HFFc6 (cell line): ENCODE results near the gene ZNF440. TPM values are rescaled to one million over a fixed set of nuclear protein-coding genes. Genes with fewer than 3 reads are reported as not detected.
"Not testable (repeated sequence)": the region's sequence is repeated elsewhere in the genome, so short reads cannot be mapped to it uniquely, and the experiment has no call there.

ENCODE experiments used
- DNase-seq: peaks from one replicate; pipeline ENCODE4 v3.0.0-alpha.2; 2018
- H3K27ac Mint-ChIP-seq: 2 replicates; pipeline ENCODE4 v1.8.0; 2020; ENCODE audit warnings: mild to moderate bottlenecking, mixed read lengths
- H3K27me3 Mint-ChIP-seq: 2 replicates; pipeline ENCODE4 v1.8.0; 2021; ENCODE audit warnings: mild to moderate bottlenecking, moderate library complexity, mixed read lengths; ENCODE audit not compliant: insufficient read depth
- H3K36me3 Mint-ChIP-seq: 2 replicates; pipeline ENCODE4 v1.8.0; 2021; ENCODE audit warnings: low read depth, mixed read lengths
- H3K4me1 Mint-ChIP-seq: 2 replicates; pipeline ENCODE4 v1.8.0; 2020; ENCODE audit warnings: low read depth, mixed read lengths
- H3K4me3 Mint-ChIP-seq: 2 replicates; pipeline ENCODE4 v1.8.0; 2020; ENCODE audit warnings: mild to moderate bottlenecking, moderate library complexity, mixed read lengths
- H3K9me3 Mint-ChIP-seq: 2 replicates; pipeline ENCODE4 v1.8.0; 2020; ENCODE audit warnings: mild to moderate bottlenecking, mixed read lengths
- total RNA-seq, 6 experiments: library from RNA; stranded (reverse); fragmentation: NEBNext Ultra II Directional; extraction: Animal tissue kit (Norgen Biotek cat#: 25700); gene quantifications; 2 replicates in 1 of 6; 3 replicates in 5 of 6; pipeline ENCODE4 v1.2.3, GENCODE V29; 2021
- TF ChIP-seq, protein P1 (sequence below): fragments of 200-600 bp; sonication (generic); IDR thresholded peaks from 2 replicates; pipeline ENCODE4 v1.5.0; 2021; ENCODE audit warnings: antibody characterized with exemption, mild to moderate bottlenecking

Gene ZNF440
- total RNA-seq, 6 experiments from 2014 or later: 4.9 to 7.7 (median 6.6) TPM

DNA sequence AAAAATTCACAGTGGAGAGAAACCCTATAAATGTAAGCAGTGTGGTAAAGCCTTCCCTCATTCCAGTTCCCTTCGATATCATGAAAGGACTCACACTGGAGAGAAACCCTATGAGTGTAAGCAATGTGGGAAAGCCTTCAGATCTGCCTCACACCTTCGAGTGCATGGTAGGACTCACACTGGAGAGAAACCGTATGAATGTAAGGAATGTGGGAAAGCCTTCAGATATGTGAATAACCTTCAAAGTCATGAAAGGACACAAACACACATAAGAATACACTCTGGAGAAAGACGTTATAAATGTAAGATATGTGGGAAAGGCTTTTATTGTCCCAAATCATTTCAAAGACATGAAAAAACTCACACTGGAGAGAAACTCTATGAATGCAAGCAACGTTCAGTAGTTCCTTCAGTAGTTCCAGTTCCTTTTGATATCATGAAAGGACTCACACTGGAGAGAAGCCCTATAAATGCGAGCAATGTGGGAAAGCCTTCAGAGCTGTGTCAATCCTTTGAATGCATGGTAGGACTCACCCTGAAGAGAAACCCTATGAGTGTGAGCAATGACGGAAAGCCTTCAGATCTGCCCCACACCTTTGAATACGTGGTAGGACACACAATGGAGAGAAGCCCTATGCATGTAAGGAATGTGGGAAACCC, 18.3 kb downstream of the ZNF440 start:
- Mint-ChIP-seq H3K27me3 (no peaks in the 10 kb centered on the region; the same call in 1 of the 2 replicates), H3K4me3 (no peak overlapping the region; the same call in 1 of the 2 replicates), H3K4me1 (no peaks in the 10 kb centered on the region), H3K36me3 (peaks cover 81% of the 10 kb centered on the region), H3K9me3 (peaks cover 93% of the 10 kb centered on the region), H3K27ac (no peak overlapping the region)
- no peak for DNase-seq
- TF ChIP-seq, protein P1, sequence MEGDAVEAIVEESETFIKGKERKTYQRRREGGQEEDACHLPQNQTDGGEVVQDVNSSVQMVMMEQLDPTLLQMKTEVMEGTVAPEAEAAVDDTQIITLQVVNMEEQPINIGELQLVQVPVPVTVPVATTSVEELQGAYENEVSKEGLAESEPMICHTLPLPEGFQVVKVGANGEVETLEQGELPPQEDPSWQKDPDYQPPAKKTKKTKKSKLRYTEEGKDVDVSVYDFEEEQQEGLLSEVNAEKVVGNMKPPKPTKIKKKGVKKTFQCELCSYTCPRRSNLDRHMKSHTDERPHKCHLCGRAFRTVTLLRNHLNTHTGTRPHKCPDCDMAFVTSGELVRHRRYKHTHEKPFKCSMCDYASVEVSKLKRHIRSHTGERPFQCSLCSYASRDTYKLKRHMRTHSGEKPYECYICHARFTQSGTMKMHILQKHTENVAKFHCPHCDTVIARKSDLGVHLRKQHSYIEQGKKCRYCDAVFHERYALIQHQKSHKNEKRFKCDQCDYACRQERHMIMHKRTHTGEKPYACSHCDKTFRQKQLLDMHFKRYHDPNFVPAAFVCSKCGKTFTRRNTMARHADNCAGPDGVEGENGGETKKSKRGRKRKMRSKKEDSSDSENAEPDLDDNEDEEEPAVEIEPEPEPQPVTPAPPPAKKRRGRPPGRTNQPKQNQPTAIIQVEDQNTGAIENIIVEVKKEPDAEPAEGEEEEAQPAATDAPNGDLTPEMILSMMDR: no peak

DNA sequence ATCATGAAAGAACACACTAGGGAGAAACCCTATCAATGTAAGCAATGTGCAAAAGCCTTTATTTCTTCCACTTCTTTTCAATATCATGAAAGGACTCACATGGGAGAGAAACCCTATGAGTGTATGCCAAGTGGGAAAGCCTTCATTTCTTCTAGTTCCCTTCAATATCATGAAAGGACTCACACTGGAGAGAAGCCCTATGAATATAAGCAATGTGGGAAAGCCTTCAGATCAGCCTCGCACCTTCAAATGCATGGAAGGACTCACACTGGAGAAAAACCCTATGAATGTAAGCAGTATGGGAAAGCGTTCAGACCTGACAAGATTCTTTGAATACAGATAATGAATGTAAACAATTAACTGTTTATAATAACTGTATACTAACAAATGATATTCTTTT, 19.5 kb downstream of the ZNF440 start:
- TF ChIP-seq, protein P1: no peak
- Mint-ChIP-seq H3K4me1 (no peaks in the 10 kb centered on the region), H3K27me3 (no peaks in the 10 kb centered on the region; the same call in 1 of the 2 replicates), H3K9me3 (peaks cover 84% of the 10 kb centered on the region), H3K4me3 (no peak overlapping the region), H3K27ac (no peak overlapping the region), H3K36me3 (peaks cover 72% of the 10 kb centered on the region)
- DNase-seq: no peak

DNA sequence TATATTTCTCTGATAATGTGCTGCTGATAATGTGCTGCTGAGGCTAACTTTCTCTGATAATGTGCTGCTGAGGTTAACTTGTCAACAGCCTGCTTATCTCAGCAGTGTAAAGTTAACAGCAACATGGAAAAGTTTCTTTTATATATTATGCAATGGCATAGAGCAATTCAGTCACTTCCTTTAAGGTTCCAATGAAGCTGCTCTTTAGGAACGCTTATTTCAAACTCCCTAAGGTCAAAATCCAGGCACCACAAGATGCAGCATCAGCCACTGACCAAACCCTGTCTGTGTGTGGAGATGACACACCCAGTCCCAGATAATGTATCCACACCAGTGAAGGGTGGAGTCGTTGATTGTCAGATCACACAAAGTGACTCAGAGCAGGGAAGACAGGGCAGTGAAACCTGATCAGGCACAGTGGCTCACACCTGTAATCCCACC, 21.6 kb downstream of the ZNF440 start:
- not testable (repeated sequence) for DNase-seq, H3K27ac Mint-ChIP-seq, H3K4me1 Mint-ChIP-seq, H3K4me3 Mint-ChIP-seq, H3K27me3 Mint-ChIP-seq
- H3K9me3 Mint-ChIP-seq: peaks cover 66% of the 10 kb centered on the region
- H3K36me3 Mint-ChIP-seq: peaks cover 57% of the 10 kb centered on the region

DNA sequence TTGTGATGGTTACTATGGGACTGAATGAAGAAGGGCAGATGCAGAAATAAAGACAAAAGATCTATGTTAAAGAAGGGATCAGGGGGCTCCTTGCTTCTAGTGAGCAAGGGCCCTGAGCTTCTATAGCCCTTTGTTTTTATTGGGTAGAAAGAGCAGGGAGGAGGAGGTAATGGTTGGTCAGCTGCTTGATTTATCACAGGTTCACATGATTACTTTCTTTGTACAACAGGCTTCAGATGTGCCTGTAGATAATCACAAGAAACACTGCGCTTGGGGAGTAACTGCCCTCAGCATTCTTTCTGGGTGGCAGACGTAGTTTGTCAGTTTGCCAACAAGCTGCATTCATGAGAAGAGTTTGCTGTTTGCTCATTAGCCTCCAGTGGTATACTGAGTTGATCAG, 29.6 kb downstream of the ZNF440 start:
- Mint-ChIP-seq H3K4me1 (peaks cover 5% of the 10 kb centered on the region; the same call in 1 of the 2 replicates), H3K9me3 (no peaks in the 10 kb centered on the region), H3K27ac (no peak overlapping the region), H3K4me3 (no peak overlapping the region), H3K36me3 (peaks cover 10% of the 10 kb centered on the region), H3K27me3 (peaks cover 15% of the 10 kb centered on the region)
- TF ChIP-seq, protein P1: no peak
- DNase-seq: no peak

DNA sequence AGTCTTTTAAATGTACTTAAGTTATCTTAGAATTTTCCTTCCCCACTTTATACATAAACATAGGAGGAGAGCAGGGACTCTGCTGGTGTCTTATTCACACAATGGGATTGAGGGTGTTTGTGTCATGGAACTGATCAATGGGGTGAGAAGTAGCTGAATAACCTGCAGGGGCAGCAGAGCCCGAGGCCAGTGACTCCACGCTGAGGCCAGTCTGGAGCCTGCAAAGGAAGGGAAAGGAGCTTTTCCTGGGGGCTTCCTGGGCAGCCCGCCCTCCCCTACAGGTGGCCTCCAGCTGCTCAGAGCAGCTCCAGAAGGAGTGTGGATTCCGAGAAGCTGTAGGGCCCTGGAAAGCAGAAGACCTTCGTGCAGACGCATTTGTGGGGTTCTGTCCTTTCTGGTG, 33.5 kb downstream of the ZNF440 start:
- H3K27ac Mint-ChIP-seq, H3K4me3 Mint-ChIP-seq, H3K9me3 Mint-ChIP-seq, DNase-seq, H3K4me1 Mint-ChIP-seq: not testable (repeated sequence)
- H3K27me3 Mint-ChIP-seq: peaks cover 14% of the 10 kb centered on the region
- H3K36me3 Mint-ChIP-seq: peaks cover 11% of the 10 kb centered on the region; the same call in 1 of the 2 replicates

DNA sequence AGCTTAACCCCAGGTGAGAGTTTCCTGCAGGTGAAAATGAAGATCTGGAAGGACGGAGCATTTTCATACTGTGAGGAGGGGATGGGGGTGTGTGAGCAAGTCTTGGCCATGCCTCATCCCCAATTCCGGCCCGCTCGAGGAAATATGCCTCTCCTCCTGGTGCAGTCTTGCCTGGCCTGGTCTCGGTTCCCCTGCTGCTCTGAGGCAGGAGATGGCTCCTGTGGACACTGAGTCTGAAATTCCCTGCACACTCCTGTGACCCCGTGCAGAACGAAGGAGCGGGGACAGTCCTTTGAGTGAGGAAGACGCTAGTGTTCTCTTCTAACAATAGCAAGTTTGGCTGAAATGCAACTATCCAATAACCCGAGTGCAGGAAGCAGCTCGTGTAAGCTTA, 34.1 kb downstream of the ZNF440 start:
- H3K4me3 Mint-ChIP-seq: peak overlapping the region; percentile 73
- H3K9me3 Mint-ChIP-seq: peaks cover 5% of the 10 kb centered on the region; the same call in 1 of the 2 replicates
- H3K4me1 Mint-ChIP-seq: peaks cover 5% of the 10 kb centered on the region
- no peak overlapping the region for H3K27ac Mint-ChIP-seq
- DNase-seq: no peak
- TF ChIP-seq, protein P1: no peak
- peaks cover 14% of the 10 kb centered on the region for H3K27me3 Mint-ChIP-seq
- peaks cover 11% of the 10 kb centered on the region; the same call in 1 of the 2 replicates for H3K36me3 Mint-ChIP-seq
